ENCODE data around the gene WDR59.

DNA sequence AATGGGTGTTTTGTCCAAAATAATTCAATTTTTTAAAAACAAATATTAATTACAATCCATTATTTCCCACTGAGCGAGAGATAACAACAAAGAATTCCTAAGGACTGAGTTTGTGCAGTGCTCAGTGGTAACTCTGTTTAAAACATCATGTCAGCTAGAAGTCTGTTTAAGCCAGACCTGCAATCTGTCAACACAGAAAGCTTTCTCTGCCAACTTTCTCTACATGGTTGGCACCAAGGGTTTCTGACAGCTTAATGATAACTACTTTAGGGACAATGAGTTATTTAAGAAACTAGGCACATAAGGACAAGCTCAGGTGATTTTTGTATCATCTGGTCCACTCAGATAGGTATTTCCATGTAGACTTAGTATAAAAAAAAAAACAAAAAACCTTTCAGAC, 81.8 kb downstream of the WDR59 start:
- TF ChIP-seq, protein P1, sequence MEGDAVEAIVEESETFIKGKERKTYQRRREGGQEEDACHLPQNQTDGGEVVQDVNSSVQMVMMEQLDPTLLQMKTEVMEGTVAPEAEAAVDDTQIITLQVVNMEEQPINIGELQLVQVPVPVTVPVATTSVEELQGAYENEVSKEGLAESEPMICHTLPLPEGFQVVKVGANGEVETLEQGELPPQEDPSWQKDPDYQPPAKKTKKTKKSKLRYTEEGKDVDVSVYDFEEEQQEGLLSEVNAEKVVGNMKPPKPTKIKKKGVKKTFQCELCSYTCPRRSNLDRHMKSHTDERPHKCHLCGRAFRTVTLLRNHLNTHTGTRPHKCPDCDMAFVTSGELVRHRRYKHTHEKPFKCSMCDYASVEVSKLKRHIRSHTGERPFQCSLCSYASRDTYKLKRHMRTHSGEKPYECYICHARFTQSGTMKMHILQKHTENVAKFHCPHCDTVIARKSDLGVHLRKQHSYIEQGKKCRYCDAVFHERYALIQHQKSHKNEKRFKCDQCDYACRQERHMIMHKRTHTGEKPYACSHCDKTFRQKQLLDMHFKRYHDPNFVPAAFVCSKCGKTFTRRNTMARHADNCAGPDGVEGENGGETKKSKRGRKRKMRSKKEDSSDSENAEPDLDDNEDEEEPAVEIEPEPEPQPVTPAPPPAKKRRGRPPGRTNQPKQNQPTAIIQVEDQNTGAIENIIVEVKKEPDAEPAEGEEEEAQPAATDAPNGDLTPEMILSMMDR (IDR thresholded peaks at IDR 0.05 in 4 of 5, conservative IDR thresholded peaks at IDR 0.05 in 1 of 5): no peak
- no peak for TF ChIP-seq POLR2A (IDR thresholded peaks at IDR 0.05)

Data from gastrocnemius medialis (tissue), 4 donors.